Psoas muscle (tissue), 8 donors: ENCODE results near the gene BRAT1. TPM values are rescaled to one million over a fixed set of nuclear protein-coding genes. Genes with fewer than 3 reads are reported as not detected.

ENCODE experiments used
- ATAC-seq, 4 donors: fragments of 200-7000 bp; cut with Tn5 transposase; one replicate each; pipeline ENCODE4 v1.9.1; 2020; ENCODE audit warnings: moderate library complexity in 3 of 4, mild to moderate bottlenecking in 2 of 4
- DNase-seq, 2 donors: peaks; one replicate each; pipeline ENCODE4 v3.0.0-alpha.2; 2020
- H3K27ac ChIP-seq: fragments of 200-600 bp; one replicate; pipeline ENCODE4 v1.8.0; 2022
- H3K27me3 ChIP-seq, 3 donors: fragments of 200-600 bp in 1 of 3; one replicate each; pipeline versions ENCODE4 v1.6.1 to v1.8.0; 2013 to 2022; ENCODE audit warnings: low read length in 2 of 3, mild to moderate bottlenecking in 2 of 3, moderate library complexity in 1 of 3; ENCODE audit not compliant: insufficient read depth in 3 of 3
- H3K36me3 ChIP-seq, 2 donors: fragments of 200-600 bp in 1 of 2; one replicate each; pipeline versions ENCODE4 v1.6.1 to v1.8.0; 2013 to 2022; ENCODE audit warnings: low read depth in 1 of 2, mild to moderate bottlenecking in 1 of 2, moderate library complexity in 1 of 2; ENCODE audit not compliant: insufficient read depth in 1 of 2
- H3K4me1 ChIP-seq: fragments of 200-600 bp; one replicate; pipeline ENCODE4 v1.8.0; 2022
- H3K4me3 ChIP-seq: fragments of 200-600 bp; one replicate; pipeline ENCODE4 v1.8.0; 2022; ENCODE audit warnings: mild to moderate bottlenecking
- H3K9me3 ChIP-seq: fragments of 200-600 bp; one replicate; pipeline ENCODE4 v1.8.0; 2022
- WGBS, 3 donors: extraction: QIAGEN DNeasy Blood & Tissue Kit; methylation state at CpG; one replicate each; pipeline versions ENCODE4 v1.1.6 to v1.1.7; 2013; 5-methylcytosine and 5-hydroxymethylcytosine counted together
- intact Hi-C, 2 donors: fragments of 100-400 bp; cut with DNase I; formaldehyde crosslinking; loops; one replicate each; pipeline versions ENCODE4 v1.11.0 to v1.14.2; 2022
- polyA plus RNA-seq, 3 donors: library from polyadenylated mRNA; stranded (reverse); fragments of 200-250 nt; gene quantifications; one replicate each; pipeline ENCODE4 v1.2.3, GENCODE V29; 2013
- total RNA-seq, 4 donors: library from RNA; stranded (reverse); fragmentation: NEBNext Ultra II Directional in 2 of 4; extraction: Animal tissue kit (Norgen Biotek cat#: 25700) in 2 of 4; gene quantifications; one replicate each; pipeline versions ENCODE4 v1.2.1 to v1.2.4, GENCODE V29; 2021 to 2023
- TF ChIP-seq, protein P1 (sequence below): fragments of 200-600 bp; IDR thresholded peaks from one replicate; pipeline ENCODE4 v1.8.0; 2022; ENCODE audit warnings: antibody characterized with exemption
- donor health status: healthy with polysubstance abuse.
- donor health status: DM: no; HTN: no; CAD: no; lungs with moderate emphysema.
- donor health status: Bipolar disorder and iron deficiency.
- donor health status: healthy.
- donor health status: DM: yes; HTN: yes; CAD: no.
- donor health status: DM: no; HTN: no; CAD: no.
- donor health status: DM: no; HTN: no; CAD: no.
- donor health status: DM: yes; HTN: yes; CAD: no.

BRAT1 gene
- total and polyA plus RNA-seq, 7 donors, result 11.9 to 14.8 (median 13.2) TPM

DNA sequence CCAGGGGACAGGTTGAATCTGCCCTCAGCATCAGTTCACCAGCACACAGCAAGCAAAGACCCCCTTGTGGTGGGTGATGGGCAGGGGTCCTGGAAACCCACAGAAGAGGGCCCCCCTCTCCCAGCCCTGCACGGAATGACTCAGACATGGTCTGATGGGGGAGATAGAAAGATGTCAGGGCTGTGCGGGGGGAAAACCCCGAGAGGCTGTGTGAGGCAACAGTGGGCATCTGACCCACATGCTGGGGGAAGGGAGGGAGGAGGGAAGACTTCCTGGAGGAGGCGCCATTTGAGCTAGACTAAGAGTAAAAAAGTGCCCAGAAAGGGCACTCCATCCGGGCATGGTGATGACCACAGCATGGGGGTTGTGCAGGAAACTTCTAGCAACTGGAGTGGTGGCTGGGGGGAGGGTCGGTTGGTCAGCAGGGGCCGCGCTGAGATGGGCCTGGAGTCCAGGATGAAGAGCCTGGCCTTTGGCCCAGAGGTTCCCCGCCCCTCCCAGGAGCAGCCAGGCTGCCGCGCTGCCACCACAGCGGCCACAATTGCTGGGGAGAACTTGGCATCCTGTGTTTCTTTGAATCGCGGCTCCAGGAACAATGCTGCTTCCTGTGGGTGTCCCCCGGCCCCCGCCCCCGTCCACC is 33.3 kb downstream of the BRAT1 start:
- Histone ChIP-seq H3K4me3 (peak overlapping the region; percentile 60), H3K4me1 (peaks cover 11% of the 10 kb centered on the region), H3K27ac (no peak overlapping the region), H3K27me3 (peaks cover 0 to 28% (median 25%) of the 10 kb centered on the region in 3 donors), H3K9me3 (no peaks in the 10 kb centered on the region), H3K36me3 (no peaks in the 10 kb centered on the region)
- TF ChIP-seq, protein P1, sequence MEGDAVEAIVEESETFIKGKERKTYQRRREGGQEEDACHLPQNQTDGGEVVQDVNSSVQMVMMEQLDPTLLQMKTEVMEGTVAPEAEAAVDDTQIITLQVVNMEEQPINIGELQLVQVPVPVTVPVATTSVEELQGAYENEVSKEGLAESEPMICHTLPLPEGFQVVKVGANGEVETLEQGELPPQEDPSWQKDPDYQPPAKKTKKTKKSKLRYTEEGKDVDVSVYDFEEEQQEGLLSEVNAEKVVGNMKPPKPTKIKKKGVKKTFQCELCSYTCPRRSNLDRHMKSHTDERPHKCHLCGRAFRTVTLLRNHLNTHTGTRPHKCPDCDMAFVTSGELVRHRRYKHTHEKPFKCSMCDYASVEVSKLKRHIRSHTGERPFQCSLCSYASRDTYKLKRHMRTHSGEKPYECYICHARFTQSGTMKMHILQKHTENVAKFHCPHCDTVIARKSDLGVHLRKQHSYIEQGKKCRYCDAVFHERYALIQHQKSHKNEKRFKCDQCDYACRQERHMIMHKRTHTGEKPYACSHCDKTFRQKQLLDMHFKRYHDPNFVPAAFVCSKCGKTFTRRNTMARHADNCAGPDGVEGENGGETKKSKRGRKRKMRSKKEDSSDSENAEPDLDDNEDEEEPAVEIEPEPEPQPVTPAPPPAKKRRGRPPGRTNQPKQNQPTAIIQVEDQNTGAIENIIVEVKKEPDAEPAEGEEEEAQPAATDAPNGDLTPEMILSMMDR, result no peak
- ATAC-seq, result no peak
- intact Hi-C loops, result no loop called here
- DNase-seq, result peak in 1 of 2 donors; percentile 50
- 23 to 28% (median 27%) methylated on average over 16 to 17 of the region's 17 CpGs for WGBS, 3 donors

DNA sequence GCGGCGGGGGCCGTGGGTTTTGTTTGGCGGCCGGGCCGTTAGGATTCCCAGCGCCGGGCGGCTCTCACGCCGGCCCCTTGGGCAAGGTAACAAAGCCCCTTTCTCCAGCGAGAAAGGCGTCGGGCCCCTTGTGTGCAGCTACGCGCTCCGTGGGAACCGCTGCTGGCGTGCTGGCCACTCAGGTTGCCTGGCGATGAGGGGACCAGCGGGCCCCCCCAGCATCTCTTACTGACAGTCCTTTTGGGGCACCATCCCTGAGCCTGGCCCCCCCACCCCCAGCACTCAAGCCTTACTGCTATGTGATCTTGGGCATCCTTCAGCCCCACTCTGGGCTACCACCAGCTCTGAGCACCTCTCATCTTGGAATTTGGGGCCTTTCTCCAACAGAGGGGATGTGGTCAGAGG is 34.0 kb downstream of the BRAT1 start:
- Histone ChIP-seq H3K36me3 (no peaks in the 10 kb centered on the region), H3K4me3 (peak overlapping the region; percentile 60), H3K9me3 (no peaks in the 10 kb centered on the region), H3K27ac (no peak overlapping the region), H3K4me1 (peaks cover 11% of the 10 kb centered on the region), H3K27me3 (peaks cover 0 to 28% (median 25%) of the 10 kb centered on the region in 3 donors)
- no peak for DNase-seq
- intact Hi-C loops, result no loop called here
- ATAC-seq, result no peak
- 21 to 58% (median 42%) methylated on average over 16 to 21 of the region's 21 CpGs for WGBS, 3 donors
- TF ChIP-seq, protein P1, result no peak

DNA sequence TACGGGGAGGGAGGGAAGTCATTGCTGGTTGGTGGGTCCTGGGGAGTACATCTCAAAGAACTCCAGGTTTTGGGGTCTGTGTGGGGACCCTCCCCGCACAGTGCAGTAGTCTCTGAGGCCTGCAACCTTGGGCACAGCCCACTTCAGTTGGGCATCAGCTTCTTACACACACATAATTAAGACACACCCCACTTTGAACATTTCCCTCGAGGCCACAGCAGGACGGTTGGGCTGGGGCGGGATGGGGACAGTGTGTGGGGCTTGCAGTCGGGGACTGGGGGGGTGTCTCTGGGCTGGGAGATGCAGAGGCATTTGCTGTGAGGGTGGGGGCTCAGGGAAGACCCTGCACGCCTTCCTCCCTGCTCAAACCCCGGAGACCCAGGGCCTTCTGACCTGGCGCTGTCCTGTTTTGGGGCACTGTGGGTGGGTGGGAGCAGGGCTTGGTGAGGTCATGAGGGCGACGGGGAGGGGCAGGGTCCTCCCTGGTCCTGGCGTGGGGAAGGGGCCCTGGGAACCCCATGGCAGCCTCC is 34.5 kb downstream of the BRAT1 start:
- Histone ChIP-seq H3K9me3 (no peaks in the 10 kb centered on the region), H3K27ac (no peak overlapping the region), H3K27me3 (peaks cover 0 to 26% (median 23%) of the 10 kb centered on the region in 3 donors), H3K36me3 (no peaks in the 10 kb centered on the region), H3K4me3 (peak overlapping the region; percentile 60), H3K4me1 (peaks cover 11% of the 10 kb centered on the region)
- no peak for DNase-seq
- intact Hi-C loops, result no loop called here
- TF ChIP-seq, protein P1, result no peak
- 26 to 39% (median 29%) methylated on average over 12 of the region's 12 CpGs for WGBS, 3 donors
- ATAC-seq, result no peak

DNA sequence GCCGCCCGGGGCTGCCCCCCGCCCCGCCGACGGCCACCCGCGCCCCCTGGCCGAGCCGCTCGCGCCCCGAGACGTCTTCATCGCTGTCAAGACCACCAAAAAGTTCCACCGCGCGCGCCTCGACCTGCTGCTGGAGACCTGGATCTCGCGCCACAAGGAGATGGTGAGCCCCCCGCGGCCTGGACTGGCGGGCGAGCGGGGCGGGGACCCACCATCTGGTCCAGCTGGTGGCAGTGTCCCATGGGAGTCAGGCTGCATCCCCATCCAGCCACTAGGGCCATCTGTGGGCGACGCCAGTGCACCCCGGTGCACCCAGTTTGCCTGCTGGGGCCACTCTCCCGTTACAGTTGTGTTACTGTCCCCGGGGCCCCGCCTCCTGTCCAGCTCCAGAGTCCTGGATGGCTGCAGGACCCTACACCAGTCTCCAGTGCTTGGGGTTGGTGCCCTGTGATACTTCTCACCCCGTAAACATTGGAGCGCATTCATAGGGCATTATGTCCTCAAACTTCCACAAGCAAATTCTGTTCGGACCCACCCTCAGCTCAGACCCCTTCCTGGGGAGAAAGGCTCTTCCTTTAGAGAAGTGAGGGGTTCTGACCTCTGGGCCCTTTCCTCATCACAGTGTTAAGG is 35.1 kb downstream of the BRAT1 start:
- Histone ChIP-seq H3K27ac (no peak overlapping the region), H3K4me1 (peaks cover 11% of the 10 kb centered on the region), H3K9me3 (no peaks in the 10 kb centered on the region), H3K27me3 (peaks cover 0 to 23% (median 22%) of the 10 kb centered on the region in 3 donors), H3K36me3 (no peaks in the 10 kb centered on the region), H3K4me3 (peak overlapping the region; percentile 60)
- no peak for ATAC-seq
- intact Hi-C loops, result no loop called here
- DNase-seq, result peak in 1 of 2 donors; percentile 39
- TF ChIP-seq, protein P1, result no peak
- 3 to 6% (median 3%) methylated on average over 26 to 37 of the region's 37 CpGs for WGBS, 3 donors
